Esophagus (tissue), 2 donors: ENCODE measurements around the gene RPL27A. TPM values are rescaled to one million over a fixed set of nuclear protein-coding genes. Genes with fewer than 3 reads are reported as not detected.

ENCODE experiments used
- H3K27ac ChIP-seq, 2 donors: one replicate each; pipeline ENCODE4 v1.5.1; 2013; ENCODE audit warnings: low read depth in 2 of 2, mild to moderate bottlenecking in 2 of 2, inconsistent platforms in 1 of 2, low read length in 1 of 2, moderate library complexity in 1 of 2
- H3K27me3 ChIP-seq, 2 donors: one replicate each; pipeline ENCODE4 v1.6.1; 2013; ENCODE audit warnings: low read length in 2 of 2, control low read depth in 1 of 2, mild to moderate bottlenecking in 1 of 2; ENCODE audit not compliant: insufficient read depth in 2 of 2, control insufficient read depth in 1 of 2
- H3K36me3 ChIP-seq, 2 donors: one replicate each; pipeline ENCODE4 v1.6.1; 2013; ENCODE audit warnings: low read length in 1 of 2; ENCODE audit not compliant: control insufficient read depth in 2 of 2, insufficient read depth in 2 of 2
- H3K4me1 ChIP-seq, 2 donors: one replicate each; pipeline ENCODE4 v1.6.1; 2013; ENCODE audit warnings: low read length in 1 of 2; ENCODE audit not compliant: control insufficient read depth in 2 of 2, insufficient read depth in 2 of 2
- H3K4me3 ChIP-seq, 2 donors: one replicate each; pipeline ENCODE4 v1.5.1; 2013; ENCODE audit warnings: low read length in 2 of 2, mild to moderate bottlenecking in 2 of 2, low read depth in 1 of 2, moderate library complexity in 1 of 2
- H3K9me3 ChIP-seq, 2 donors: one replicate each; pipeline ENCODE4 v1.6.1; 2013; ENCODE audit warnings: mild to moderate bottlenecking in 2 of 2, low read depth in 1 of 2, low read length in 1 of 2, moderate library complexity in 1 of 2; ENCODE audit not compliant: control insufficient read depth in 2 of 2, insufficient read depth in 1 of 2
- WGBS, 2 donors: extraction: QIAGEN DNeasy Blood & Tissue Kit; methylation state at CpG; one replicate each; pipeline ENCODE4 v1.1.7; 2013; 5-methylcytosine and 5-hydroxymethylcytosine counted together
- polyA plus RNA-seq, 2 donors: library from polyadenylated mRNA; stranded (reverse); fragments of 200-250 nt; gene quantifications; one replicate each; pipeline ENCODE4 v1.2.3, GENCODE V29; 2013
- donor health status: healthy with polysubstance abuse.
- donor health status: Bipolar disorder and iron deficiency.

Gene RPL27A
- polyA plus RNA-seq, 2 donors, result 2,629 to 4,238 TPM

DNA sequence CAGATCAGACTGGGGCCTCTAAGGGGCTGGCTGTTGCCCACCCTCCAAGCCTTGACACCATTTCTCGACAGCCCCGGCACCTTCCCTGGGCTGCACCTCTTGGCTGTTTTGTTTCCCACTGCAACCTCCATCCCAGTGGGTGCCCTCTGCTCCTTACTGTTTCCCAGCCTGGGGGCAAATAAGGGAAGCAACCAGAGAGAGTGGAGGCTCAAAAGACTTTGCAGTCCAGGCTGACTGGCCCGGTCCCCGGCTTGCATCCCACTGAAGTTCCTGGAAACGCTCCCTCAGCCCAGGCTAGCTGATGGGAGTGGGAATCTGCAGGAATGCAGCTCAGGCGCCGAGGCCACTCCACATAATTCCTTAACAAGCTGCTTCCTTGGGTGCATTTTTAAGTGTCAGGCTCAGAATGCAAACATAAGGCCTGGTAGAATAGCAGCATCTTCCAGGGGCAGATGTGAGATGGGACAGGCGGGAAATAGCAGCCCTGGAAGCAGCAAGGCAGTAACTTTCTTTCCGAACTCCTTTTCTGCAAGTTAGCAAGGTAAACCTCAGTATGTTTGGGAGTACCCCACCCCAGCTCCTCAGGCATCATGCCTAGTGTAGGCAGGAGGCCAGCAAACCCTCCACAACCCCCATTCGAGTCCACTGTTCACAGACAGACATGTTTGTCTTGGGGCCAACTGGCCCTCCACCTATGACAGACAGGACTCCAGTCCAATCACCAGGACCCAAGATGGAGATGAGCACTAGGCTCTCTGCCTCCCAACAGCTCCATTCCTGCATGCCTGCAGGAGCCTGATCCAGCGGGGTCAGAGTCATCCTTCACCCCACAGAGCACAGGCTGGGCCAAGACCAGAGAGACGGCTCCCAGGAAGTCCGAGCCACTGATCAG, 39.3 kb downstream of the RPL27A start:
- Histone ChIP-seq H3K4me3 (no peak overlapping the region), H3K9me3 (no peaks in the 10 kb centered on the region), H3K27me3 (no peaks in the 10 kb centered on the region), H3K36me3 (peaks cover 0 to 5% of the 10 kb centered on the region in 2 donors), H3K27ac (peak overlapping the region; percentile 98 to 99), H3K4me1 (peaks cover 17 to 40% of the 10 kb centered on the region in 2 donors)
- 39 to 53% methylated on average over 13 of the region's 13 CpGs for WGBS, 2 donors

DNA sequence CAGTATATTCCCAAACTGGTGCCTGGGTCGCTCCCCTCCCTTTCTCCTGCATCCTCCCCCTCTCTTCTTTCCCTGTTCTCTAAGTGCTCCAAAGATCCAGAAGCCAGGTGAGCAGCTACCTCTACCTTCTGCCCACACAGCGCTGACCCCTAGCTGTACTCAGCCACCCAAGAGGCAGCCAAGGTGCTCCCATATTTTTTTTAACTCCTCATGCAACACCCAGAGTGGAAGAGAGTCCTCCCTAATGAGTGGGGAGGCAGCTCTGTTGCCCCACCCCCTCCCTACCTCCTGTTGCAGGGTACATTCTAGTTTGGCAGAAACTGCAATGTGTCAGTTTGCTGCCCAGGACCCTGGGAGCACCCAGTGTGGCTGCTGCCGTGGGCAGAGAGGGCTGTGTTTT, 40.2 kb downstream of the RPL27A start:
- H3K36me3 ChIP-seq, result peaks cover 0 to 5% of the 10 kb centered on the region in 2 donors
- 80 to 85% methylated on average over 3 of the region's 3 CpGs for WGBS, 2 donors
- H3K27me3 ChIP-seq, result no peaks in the 10 kb centered on the region
- no peaks in the 10 kb centered on the region for H3K9me3 ChIP-seq
- peaks cover 13 to 31% of the 10 kb centered on the region in 2 donors for H3K4me1 ChIP-seq
- no peak overlapping the region for H3K4me3 ChIP-seq
- H3K27ac ChIP-seq, result peak overlapping the region; percentile 98 to 99

DNA sequence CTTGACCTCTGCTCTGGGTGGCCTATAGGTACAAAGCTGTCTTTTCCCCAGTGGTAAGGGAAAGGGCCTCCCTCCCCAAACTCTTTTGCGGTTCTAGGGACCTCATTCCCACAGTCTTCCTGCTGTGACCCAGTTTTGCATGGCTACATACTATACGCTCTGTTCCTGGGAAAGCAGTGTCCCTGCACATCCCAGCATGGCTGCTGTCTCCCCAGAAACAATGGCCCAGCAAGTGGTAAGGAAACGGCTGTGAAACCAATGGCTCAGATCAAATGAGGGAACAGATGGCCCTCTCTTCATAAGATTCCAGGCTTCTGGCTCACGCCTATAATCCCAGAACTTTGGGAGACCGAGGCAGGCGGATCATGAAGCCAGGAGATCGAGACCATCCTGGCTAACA, 41.1 kb downstream of the RPL27A start:
- peaks cover 0 to 5% of the 10 kb centered on the region in 2 donors for H3K36me3 ChIP-seq
- no peaks in the 10 kb centered on the region for H3K27me3 ChIP-seq
- WGBS, 2 donors, result 92 to 96% methylated on average over 7 of the region's 7 CpGs
- peak overlapping the region; percentile 17 to 24 for H3K27ac ChIP-seq
- no peak overlapping the region for H3K4me3 ChIP-seq
- H3K4me1 ChIP-seq, result peaks cover 12 to 28% of the 10 kb centered on the region in 2 donors
- no peaks in the 10 kb centered on the region for H3K9me3 ChIP-seq

DNA sequence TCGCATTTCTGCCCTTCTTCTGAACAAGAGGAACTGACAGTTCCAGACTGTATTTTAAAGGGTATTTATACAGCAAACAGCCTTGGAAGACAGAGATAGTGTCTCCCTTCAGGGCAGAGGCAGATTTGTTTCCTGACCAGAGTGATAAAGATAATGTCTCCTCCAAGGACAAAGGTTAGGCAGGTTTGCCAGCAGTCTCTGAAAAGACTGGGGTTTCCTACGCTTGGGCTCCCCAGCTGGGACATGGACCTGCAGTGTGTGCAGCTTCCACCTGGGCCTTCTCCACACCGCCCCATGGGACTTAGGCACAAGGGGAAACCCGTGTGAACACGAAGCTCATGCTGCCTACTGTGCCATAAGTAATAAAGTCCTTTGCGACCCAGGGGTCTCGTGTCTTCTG, 42.1 kb downstream of the RPL27A start:
- no peaks in the 10 kb centered on the region for H3K27me3 ChIP-seq
- peaks cover 10 to 21% of the 10 kb centered on the region in 2 donors for H3K4me1 ChIP-seq
- no peaks in the 10 kb centered on the region for H3K9me3 ChIP-seq
- WGBS, 2 donors, result 84 to 91% methylated on average over 7 of the region's 7 CpGs
- no peak overlapping the region for H3K4me3 ChIP-seq
- H3K36me3 ChIP-seq, result peaks cover 0 to 5% of the 10 kb centered on the region in 2 donors
- H3K27ac ChIP-seq, result no peak overlapping the region

DNA sequence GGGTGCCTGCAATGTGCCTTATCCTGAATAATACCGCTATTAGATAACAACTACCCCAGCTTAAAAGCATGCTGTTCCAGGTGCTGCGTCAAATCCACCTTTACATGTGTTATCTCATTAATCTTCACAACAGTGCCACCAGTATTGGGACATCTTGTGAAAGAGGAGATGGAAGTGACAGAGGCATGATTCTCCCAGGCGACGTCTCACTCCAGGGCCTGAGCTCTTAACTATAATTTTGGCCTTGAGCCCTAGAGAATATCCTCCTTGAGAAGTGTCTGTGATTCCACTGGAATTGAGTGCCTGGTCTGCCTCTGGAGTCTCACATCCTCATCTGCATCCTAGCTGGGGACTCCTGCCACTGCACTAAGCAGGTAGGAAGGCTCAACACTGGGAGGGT, 43.8 kb downstream of the RPL27A start:
- no peaks in the 10 kb centered on the region for H3K9me3 ChIP-seq
- H3K27me3 ChIP-seq, result no peaks in the 10 kb centered on the region
- H3K4me1 ChIP-seq, result peaks cover 10 to 11% of the 10 kb centered on the region in 2 donors
- peaks cover 0 to 8% of the 10 kb centered on the region in 2 donors for H3K36me3 ChIP-seq
- H3K4me3 ChIP-seq, result no peak overlapping the region
- H3K27ac ChIP-seq, result peak overlapping the region in 1 of 2 donors; percentile 62
- WGBS, 2 donors, result 88 to 91% methylated on average over 4 of the region's 4 CpGs

DNA sequence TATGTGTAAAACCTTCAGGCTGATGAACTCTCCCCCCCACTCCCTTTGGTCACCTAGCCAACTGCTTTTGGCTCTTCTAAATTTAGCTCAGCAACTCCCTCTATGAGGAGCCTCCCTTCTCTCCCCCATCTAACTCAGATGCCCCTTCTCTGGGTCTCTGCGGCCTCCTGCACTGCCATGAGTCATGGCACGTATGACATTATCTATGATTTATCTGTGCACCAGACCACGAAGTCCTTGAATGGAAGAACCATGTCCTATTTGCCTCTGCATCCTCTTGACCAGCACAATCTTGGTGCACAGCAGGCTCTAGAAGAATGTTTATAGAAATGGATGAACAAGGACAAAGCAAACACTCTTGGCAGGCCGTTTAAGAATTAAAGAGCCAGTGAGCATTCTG, 46.0 kb downstream of the RPL27A start:
- Histone ChIP-seq H3K4me3 (no peak overlapping the region), H3K27me3 (no peaks in the 10 kb centered on the region), H3K27ac (peak overlapping the region; percentile 23 to 56), H3K4me1 (peaks cover 7 to 12% of the 10 kb centered on the region in 2 donors), H3K9me3 (no peaks in the 10 kb centered on the region), H3K36me3 (peaks cover 0 to 8% of the 10 kb centered on the region in 2 donors)
- 53 to 64% methylated on average over 4 of the region's 4 CpGs for WGBS, 2 donors

DNA sequence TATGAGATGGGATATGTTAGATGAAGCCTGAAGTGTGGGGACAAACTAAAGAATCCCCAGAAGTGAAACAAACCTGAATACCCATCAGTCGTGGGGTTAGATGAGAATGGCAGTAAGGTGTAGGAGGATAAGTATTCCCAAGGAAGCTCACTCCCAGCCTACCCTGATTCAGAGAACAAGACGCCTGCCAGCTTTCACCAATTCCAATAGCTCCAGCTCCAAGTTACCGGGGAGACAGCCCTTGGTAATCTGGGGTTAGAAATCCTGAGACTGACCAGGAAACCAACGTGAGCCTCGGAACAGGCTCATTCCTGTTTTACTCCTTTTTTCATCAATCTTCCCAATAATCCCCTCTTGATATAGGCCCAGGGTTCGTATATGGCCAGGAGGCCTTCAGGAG, 46.5 kb downstream of the RPL27A start:
- 76 to 81% methylated on average over 6 of the region's 6 CpGs for WGBS, 2 donors
- Histone ChIP-seq H3K4me3 (no peak overlapping the region), H3K36me3 (peaks cover 0 to 8% of the 10 kb centered on the region in 2 donors), H3K27me3 (no peaks in the 10 kb centered on the region), H3K9me3 (no peaks in the 10 kb centered on the region), H3K4me1 (peaks cover 7 to 14% of the 10 kb centered on the region in 2 donors), H3K27ac (peak overlapping the region; percentile 36 to 56)

DNA sequence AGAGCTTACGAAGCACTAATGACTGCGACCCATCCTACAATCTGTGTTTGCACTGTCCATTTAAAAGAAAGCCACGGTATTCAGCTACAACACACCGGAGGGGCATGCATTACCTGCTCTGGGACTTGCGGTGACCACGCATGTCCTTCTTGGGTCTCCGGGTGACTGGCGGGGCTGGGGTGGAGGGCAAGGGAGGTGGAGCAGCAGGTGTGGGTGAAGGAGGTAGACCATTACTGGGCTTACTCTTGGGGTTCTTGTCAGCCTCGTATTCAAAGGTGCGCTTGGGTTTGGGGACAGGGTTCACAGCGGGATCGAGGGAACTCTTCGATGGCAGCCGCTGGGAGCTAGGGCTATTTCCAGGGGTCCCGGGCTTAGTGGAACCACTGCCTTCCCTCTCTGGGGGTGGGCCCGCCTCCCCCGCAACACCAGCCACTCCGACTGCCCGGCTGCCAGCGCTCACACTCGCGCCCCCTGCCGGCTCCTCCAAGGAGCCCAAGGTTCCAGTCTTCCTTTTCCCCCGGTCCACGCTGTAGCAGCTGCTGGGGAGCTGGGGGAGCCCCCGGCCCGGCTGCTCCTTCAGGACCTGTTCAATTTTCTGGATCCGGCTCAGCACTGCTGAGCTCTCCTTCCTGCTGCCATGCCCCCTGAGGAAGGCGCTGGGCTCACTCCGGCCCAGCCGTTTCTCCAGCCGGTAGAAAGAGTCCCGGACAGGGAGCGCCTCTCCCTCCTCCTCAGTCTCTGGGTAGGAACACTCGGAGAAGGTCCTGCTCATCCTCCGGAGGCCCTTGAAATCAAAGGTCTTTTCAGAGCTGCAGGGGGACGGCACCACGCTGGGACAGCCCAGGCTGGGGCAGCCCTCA, 47.5 kb downstream of the RPL27A start:
- Histone ChIP-seq H3K27ac (peak overlapping the region in 1 of 2 donors; percentile 1), H3K27me3 (no peaks in the 10 kb centered on the region), H3K4me1 (peaks cover 7 to 14% of the 10 kb centered on the region in 2 donors), H3K36me3 (peaks cover 0 to 3% of the 10 kb centered on the region in 2 donors), H3K9me3 (no peaks in the 10 kb centered on the region), H3K4me3 (no peak overlapping the region)
- 86 to 90% methylated on average over 38 of the region's 38 CpGs for WGBS, 2 donors

DNA sequence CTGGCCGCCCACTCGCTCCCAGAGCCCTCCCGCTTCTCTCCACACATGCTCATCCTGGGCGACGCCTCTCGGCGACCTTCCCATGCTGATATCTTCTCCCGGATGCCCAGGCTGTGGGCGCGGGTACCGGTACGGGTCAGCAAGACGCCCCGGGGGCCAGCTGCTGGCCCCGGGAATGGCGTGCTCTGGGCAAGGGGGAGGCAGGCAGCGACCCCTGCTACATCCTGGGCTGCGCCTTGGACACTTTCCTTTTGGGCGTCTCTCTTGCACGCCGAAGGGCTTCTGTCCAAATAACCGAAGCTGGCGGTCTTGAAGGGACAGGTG, 48.1 kb downstream of the RPL27A start:
- H3K27me3 ChIP-seq, result no peaks in the 10 kb centered on the region
- H3K36me3 ChIP-seq, result peaks cover 0 to 3% of the 10 kb centered on the region in 2 donors
- H3K4me3 ChIP-seq, result no peak overlapping the region
- H3K9me3 ChIP-seq, result no peaks in the 10 kb centered on the region
- 92 to 93% methylated on average over 23 of the region's 23 CpGs for WGBS, 2 donors
- H3K27ac ChIP-seq, result no peak overlapping the region
- H3K4me1 ChIP-seq, result peaks cover 10 to 14% of the 10 kb centered on the region in 2 donors
